ENCODE measurements around the gene S100A13. TPM values are rescaled to one million over a fixed set of nuclear protein-coding genes. Genes with fewer than 3 reads are reported as not detected.
A peak's percentile ranks its signal among the peaks of the same experiment; 100 is the strongest.

S100A13 gene
- total RNA-seq, 1 experiment from 2014 or later, result 143 TPM

DNA sequence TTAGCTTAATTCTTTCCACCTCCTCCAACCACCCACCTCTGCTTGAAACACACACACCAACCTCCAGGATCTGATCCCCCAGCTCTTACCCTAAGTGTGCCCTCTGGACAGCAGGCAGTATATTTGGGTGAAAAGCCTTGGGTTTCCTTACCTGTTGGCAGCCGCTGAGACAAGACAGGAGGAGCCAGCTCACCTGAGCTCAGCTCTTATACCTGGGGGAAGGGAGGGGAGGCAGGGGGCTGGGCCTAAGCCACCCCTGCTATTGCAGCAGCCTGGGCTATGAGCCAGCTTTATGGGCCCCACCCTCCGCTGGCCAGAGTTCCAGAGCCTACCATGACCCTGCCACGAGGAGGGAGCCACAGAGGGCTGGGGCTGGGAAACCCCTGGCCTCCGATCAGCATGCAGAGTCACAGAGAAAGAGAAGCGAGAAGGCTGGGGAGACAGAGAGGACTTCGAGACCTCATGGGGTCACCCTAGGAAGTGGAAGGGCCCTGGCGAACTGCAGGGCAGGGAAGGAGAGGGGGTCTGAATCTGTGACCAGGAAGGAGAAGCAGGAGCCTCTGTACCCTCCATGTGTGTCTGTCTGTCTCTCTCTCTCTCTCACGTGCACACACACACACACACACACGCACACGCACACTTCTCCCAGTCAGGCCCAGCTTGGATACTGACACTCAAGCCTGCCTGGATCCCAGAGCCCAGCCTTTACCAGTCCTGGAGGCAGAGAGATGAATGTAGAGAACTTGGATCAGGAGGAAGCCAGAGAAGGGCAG is 11.0 kb downstream of the S100A13 start, which contains the start of gene S100A14:
S100A14 (minus strand) TSS at position 182 of the 773 bp plus-strand sequence. CDS start 467 bp downstream, outside the sequence.
- Histone ChIP-seq H3K36me3 (peaks cover 36% of the 10 kb centered on the region), H3K4me3 (no peak within 1 kb of the TSS), H3K27me3 (no peaks in the 10 kb centered on the region), H3K9me3 (no peaks in the 10 kb centered on the region)
- DNase-seq, result no peak

DNA sequence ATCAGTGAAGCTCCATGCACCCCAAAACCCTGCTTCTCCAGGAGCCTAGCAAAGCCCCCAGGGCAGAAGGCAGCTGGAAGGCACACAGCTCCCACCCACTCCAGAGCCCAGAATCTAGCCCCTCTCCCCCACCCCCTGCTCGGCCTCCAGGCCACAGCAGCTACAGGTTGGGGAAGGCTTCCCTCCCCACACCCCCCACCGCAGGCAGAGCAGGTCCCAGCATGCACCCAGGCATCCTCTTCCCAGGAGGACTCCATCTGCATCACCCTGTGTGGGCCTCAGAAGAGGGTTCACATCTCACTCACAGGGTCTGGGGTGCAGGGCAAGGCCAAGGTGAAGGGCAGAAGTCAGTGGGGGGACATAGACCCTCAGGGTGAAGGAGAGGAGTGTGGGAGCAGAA is 11.9 kb downstream of the S100A13 start:
- H3K27me3 ChIP-seq, result no peaks in the 10 kb centered on the region
- no peaks in the 10 kb centered on the region for H3K9me3 ChIP-seq
- H3K4me3 ChIP-seq, result no peak overlapping the region
- no peak for DNase-seq
- peaks cover 27% of the 10 kb centered on the region for H3K36me3 ChIP-seq

DNA sequence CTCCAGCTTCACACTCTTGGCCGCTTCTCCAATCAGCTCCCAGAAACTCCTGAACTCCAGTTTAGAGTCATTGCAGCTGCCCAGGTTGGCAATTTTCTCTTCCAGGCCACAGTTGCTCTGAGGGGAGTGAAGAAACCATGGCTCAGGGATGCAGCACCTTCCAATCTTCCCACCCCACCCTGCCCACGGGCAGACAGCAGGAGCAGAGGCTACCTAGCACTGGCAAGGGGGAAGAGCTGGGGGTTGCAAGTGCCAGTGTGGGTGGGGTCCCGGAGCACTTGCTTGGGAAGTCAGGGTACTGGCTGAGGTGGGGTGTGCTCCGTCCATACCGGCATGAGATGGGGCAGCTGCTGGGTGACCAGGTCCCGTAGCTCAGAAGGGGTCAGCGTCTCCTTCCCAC is 12.4 kb downstream of the S100A13 start:
- no peak for DNase-seq
- no peaks in the 10 kb centered on the region for H3K27me3 ChIP-seq
- no peak overlapping the region for H3K4me3 ChIP-seq
- H3K36me3 ChIP-seq, result peaks cover 27% of the 10 kb centered on the region
- H3K9me3 ChIP-seq, result no peaks in the 10 kb centered on the region

DNA sequence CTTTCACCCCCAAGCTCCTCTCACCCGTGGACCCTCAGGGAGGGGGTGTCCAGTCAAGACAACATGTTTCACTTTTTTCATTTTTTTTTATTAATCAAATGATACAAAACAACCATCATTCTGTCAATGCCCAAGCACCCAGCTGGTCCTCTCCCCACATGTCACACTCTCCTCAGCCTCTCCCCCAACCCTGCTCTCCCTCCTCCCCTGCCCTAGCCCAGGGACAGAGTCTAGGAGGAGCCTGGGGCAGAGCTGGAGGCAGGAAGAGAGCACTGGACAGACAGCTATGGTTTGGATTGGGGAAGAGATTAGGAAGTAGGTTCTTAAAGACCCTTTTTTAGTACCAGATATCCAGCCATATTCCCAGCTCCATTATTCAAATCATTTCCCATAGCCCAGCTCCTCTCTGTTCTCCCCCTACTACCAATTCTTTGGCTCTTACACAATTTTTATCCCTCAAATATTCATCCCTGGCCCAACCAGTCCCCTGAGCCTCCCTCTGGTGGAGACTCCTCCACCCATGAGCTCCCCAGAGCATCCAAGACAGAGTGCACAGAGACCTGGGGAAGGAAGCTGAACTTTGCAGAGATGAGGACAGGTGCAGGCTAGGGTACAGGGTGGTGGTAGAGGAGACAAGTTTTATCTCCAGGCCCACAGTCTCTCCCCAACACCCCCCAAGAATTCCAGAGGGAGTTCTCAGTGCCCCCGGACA is 13.0 kb downstream of the S100A13 start:
- Histone ChIP-seq H3K4me3 (no peak overlapping the region), H3K36me3 (peaks cover 27% of the 10 kb centered on the region), H3K27me3 (no peaks in the 10 kb centered on the region), H3K9me3 (no peaks in the 10 kb centered on the region)
- no peak for DNase-seq

DNA sequence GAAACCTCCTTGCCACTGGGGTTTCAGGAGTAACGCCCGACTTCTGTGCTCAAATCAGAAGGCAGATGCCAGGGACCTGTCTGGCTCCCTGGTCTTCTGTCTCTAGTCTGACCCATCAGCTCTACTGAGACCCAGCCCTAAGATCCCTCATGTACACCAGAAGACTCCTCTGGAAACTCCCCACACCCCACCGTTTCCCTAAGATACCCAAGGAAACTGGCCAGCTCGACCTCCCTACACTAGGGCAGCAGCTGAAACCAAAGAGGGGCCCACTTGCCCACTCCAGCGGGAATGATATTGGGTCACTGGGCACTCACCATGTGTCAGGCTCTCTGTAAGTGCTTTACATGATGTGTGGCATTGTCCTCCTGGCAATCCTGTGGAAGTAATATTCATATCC is 13.9 kb downstream of the S100A13 start:
- no peaks in the 10 kb centered on the region for H3K27me3 ChIP-seq
- no peaks in the 10 kb centered on the region for H3K9me3 ChIP-seq
- H3K4me3 ChIP-seq, result peak overlapping the region; percentile 63; the same call in 1 of the 2 replicates
- peaks cover 24% of the 10 kb centered on the region for H3K36me3 ChIP-seq
- no peak for DNase-seq

DNA sequence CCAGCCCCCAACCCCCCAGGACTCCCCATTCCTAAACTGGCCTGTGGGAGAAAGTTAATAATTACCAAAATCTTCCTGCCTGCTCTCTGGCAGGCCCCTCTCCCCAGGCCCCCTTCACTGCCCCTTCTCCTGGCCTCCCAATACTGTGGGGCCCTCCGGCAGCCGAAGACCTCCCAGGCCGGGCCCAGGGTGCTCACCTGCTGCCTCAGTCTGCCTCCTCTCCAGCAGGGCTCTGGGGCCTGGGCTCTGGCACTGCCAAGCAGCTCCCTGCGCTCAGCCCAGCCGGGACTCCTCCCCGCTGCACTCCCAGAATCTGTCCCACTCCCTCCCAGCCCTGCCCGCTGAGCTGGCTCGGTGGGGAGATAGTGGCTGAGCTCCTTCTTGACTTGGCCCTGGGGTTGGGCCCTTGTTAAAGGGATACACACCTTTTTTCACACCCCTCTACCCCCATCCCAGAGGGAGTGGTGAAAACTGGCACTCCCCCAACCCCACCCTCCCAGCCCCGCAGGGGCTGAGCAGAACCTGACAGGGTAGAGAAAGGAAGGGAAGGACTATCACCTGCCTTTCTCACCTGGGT is 14.5 kb downstream of the S100A13 start, which contains the start of gene S100A16:
S100A16 (minus strand) TSS at position 383 of the 577 bp plus-strand sequence. CDS start 4,986 bp downstream, outside the sequence.
- H3K9me3 ChIP-seq, result no peaks in the 10 kb centered on the region

DNA sequence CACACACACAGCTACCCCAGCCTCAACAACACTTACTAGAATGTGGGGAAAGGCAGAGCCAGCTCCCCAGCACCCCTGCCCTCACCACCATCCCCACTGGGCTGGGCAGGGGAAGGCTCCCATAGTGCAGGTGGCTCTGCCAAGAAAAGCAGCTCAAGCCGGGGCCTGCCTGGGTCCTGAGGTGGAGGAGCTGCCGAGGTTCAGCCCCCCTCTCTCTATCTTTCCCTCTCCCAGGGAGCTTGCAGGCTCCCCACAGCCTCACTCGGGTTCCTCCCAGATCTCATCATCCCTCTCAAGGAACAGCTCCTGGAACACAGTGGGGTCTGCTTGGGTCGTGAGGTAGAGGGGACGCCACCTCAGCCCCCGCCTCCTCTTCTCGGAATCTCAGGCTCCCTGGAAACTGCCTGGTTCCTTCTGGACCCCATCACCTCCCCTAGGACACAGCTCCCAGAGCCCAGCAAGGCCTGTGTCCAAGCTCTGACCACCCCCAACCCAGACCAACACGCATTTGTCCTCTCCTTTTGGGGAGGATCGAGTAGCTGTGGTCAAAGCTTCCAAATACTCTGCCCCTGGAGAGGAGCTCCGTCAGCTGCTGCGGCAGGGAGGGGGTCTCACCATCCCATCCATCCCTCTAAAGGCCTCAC is 15.1 kb downstream of the S100A13 start:
- DNase-seq, result no peak
- H3K4me3 ChIP-seq, result peak overlapping the region; percentile 63
- no peaks in the 10 kb centered on the region for H3K27me3 ChIP-seq
- H3K9me3 ChIP-seq, result no peaks in the 10 kb centered on the region
- H3K36me3 ChIP-seq, result peaks cover 31% of the 10 kb centered on the region

More for the DNA sequence above, 14.5 kb downstream of the S100A13 start, which contains the start of gene S100A16:
- Histone ChIP-seq H3K27me3 (no peaks in the 10 kb centered on the region), H3K36me3 (peaks cover 27% of the 10 kb centered on the region), H3K4me3 (peak within 1 kb of the TSS; percentile 63)
- peak; percentile 89 for DNase-seq

DNA sequence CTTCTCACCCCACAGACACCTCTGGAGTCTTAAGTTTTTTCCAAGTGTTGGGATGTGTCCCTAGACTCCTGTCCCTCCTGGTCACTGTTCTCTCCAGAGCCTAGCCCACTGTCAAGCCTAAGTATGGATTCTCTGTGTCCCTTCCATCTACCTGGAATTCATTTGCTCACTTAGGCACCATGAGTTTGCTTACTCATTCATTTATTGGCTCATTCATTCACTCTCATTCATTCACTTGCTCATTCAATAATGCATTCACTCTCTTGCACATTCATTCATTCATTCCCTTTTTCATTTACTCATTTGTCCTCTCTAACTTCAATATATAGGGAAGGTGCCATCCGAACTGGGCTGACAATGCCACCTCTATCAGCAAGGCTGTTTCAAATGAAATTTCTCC is 15.9 kb downstream of the S100A13 start:
- Histone ChIP-seq H3K4me3 (peak overlapping the region; percentile 63), H3K36me3 (peaks cover 36% of the 10 kb centered on the region)
- no peak for DNase-seq

DNA sequence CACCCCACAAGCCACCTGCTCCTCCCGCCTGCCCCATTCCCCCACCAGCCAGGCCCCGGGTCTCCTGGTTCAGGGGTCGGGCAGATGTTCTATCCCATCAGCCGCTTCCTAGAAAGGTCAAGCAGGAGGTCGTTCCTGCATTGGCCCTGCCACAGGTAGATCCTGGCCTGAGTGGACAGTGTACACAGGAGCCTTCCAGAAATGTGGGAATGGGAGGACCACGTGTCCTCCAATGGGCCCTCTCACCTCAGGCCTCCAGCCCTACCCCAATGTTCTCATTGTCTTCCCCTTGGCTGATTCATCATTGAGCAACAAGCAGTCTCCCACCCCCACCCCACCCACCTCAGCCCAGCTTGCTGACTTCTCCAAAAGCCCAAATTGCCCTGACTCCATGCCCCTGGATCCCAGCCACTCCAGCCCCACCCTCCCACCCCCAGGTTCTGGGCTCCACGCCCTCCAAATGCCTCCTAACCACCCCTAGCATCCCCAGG is 16.4 kb downstream of the S100A13 start:
- H3K4me3 ChIP-seq, result peak overlapping the region; percentile 63
- H3K27me3 ChIP-seq, result no peaks in the 10 kb centered on the region
- peaks cover 38% of the 10 kb centered on the region for H3K36me3 ChIP-seq
- peak; percentile 80 for DNase-seq
- no peaks in the 10 kb centered on the region for H3K9me3 ChIP-seq

More for the DNA sequence above, 15.9 kb downstream of the S100A13 start:
- H3K27me3 ChIP-seq, result no peaks in the 10 kb centered on the region
- no peaks in the 10 kb centered on the region for H3K9me3 ChIP-seq

DNA sequence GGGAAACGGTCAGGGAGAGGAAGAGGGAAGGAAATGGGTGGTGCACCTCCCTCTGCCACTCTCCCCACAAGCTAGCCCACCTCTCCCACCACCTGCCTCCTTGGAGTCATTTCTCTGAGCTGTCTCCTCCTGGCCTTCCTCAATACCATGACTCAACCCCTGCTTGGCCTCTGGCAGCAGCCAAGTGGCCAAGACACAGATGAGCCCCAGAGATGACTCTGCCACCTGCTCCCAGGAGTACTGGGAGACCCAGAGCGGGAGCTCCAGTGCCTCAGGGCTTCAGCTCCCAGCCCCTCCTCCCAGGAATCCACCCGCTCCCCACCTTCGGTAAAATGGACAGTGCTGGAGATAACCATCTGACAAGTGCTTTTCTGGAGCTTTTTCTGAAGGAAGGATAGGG is 17.0 kb downstream of the S100A13 start:
- Histone ChIP-seq H3K36me3 (peaks cover 43% of the 10 kb centered on the region), H3K9me3 (no peaks in the 10 kb centered on the region), H3K27me3 (no peaks in the 10 kb centered on the region), H3K4me3 (peak overlapping the region; percentile 25)
- peak; percentile 82 for DNase-seq

DNA sequence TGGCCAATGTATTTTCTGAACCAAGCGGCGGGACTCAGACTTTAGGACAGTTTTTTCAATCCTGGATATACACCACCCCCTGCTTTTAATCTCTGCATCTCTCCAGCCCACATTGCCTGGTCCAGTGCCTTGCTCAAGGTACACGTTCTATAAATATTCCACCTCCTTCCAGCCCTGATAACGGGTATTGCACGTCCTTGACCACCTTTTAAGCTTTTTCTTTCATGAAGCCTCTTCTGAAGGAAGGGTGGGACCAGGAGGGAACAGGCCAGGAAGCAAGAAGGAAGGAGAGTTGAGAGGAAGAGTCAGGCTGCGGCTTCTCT is 17.8 kb downstream of the S100A13 start:
- Histone ChIP-seq H3K36me3 (peaks cover 51% of the 10 kb centered on the region), H3K9me3 (no peaks in the 10 kb centered on the region), H3K4me3 (no peak overlapping the region; the same call in 1 of the 2 replicates), H3K27me3 (no peaks in the 10 kb centered on the region)
- no peak for DNase-seq

DNA sequence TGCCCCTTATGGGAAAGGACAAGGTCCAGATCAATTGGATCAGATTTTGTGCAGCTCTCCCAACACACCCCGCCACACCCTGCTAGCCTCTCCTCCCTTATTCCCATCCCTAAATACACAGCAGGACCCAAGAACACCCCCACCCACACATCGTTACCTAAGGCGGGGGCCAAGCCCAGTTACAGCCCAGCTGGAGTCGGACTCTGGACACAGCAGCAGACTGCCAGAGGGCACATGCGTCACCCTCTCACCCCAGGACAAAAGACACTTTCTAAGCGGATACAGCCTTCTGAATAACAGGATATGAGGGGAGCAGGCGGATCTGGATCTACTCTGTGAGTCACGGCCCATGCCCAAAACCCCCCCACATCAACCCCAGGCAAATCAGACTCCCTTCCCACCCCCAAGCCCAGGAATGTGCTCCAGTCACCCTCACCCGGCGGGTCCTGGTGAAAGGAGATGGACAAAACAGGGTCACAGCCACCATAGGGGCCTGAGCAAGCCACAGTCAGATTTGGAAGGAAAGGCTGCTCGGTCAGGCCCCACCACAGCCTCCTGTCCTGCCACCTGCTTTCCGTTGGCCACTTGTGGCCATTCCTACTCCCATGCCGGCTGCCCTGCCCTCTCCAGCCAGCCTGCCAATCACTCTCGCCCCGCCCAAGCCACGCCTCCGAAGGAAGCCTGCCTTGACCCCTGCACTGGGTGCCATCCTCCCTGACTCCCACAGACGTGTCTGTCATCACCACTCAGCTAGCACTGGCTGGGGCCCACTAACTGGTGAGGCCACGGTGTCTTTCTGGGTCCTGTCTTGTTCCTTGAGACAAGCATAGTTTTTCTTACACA is 18.3 kb downstream of the S100A13 start:
- Histone ChIP-seq H3K9me3 (no peaks in the 10 kb centered on the region), H3K4me3 (peak overlapping the region; percentile 34), H3K36me3 (peaks cover 51% of the 10 kb centered on the region), H3K27me3 (no peaks in the 10 kb centered on the region)
- DNase-seq, result peak; percentile 87

DNA sequence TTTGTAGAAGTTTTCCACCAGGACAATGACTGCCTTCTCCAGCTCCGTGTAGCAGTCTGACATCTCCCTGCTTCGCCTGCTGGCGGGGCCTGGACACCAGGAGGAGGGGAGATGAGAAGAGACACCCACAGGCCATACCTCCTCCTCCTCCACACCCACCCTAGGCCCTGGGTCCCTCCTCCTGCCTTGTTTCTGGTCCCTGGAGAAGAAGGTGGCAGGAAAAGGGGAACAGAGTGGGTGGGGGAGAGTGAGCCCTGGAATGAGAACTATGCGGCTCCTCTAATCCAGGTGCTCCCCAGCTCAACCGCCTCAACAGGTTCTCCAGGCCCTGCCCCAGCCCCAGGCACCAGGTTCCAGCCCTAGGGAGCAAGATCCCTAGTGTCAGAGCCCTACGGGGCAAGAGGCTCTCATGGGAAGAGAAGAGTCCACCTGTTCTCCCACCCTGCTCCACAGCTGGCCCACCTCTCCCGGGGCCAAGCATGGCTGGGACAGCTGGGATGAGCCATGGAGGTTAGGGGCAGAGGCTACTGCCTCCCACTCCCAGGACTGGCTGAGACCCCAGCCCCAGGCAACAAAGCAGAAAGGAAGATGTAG is 19.1 kb downstream of the S100A13 start:
- no peaks in the 10 kb centered on the region for H3K27me3 ChIP-seq
- peaks cover 51% of the 10 kb centered on the region for H3K36me3 ChIP-seq
- no peaks in the 10 kb centered on the region for H3K9me3 ChIP-seq
- H3K4me3 ChIP-seq, result peak overlapping the region; percentile 34
- no peak for DNase-seq

DNA sequence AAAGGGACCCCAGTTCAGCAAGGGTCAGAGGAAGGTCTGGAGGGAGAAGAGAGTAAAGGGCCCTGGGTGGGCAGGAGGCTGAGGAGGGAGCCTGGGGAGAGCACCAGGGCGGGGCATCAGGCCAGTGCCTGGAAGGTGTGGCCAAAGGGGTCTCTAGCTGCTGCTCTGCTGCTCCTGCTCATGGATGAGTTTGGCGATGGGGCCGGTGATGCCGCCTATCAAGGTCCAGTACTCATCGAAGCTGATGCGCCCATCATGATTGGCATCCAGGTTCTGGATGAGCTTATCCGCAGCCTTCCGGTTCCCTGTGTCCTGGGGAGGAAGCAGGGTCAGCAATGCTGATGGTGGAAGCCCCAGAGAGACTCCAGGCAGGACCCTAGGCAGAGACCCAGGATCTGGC is 19.9 kb downstream of the S100A13 start:
- no peak for DNase-seq
- Histone ChIP-seq H3K9me3 (no peaks in the 10 kb centered on the region), H3K27me3 (no peaks in the 10 kb centered on the region), H3K4me3 (no peak overlapping the region), H3K36me3 (peaks cover 51% of the 10 kb centered on the region)

DNA sequence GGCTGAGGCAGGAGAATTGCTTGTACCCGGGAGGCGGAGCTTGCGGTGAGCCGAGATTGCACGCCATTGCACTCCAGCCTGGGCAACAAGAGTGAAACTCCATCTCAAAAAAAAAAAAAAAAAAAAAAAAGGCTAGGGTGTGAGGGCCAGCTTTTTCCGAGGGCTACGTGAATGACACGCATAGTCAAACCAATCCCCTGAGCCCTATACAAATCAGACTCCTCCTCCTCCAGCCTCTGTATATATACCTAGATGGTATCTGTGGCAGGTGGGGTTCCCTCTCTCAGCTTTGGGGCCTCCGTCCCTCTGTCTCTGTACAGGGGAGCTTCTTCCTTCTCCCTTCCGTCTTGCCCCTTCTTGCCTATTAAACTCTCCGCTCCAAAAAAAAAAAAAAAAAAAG is 21.1 kb downstream of the S100A13 start:
- no peak for DNase-seq
- H3K9me3 ChIP-seq, result no peaks in the 10 kb centered on the region
- peaks cover 53% of the 10 kb centered on the region for H3K36me3 ChIP-seq
- no peaks in the 10 kb centered on the region for H3K27me3 ChIP-seq
- H3K4me3 ChIP-seq, result no peak overlapping the region

DNA sequence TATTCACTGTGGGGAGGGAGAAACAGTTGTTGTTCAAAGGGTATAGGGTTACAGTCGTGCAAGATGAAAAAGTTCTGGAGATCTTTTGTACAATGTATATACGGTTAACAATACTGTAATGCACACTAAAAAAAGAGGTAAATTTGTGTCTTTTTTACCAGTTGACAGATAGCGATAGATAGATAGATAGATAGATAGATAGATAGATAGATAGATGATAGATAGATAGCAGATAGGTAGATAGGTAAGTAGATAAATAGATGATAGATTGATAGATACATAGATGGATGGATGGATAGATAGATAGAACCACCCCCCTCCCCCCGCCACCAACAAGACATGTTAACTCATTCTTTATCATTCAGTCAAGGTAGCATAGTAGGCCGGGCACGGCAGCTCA is 24.6 kb downstream of the S100A13 start:
- Histone ChIP-seq H3K27me3 (no peaks in the 10 kb centered on the region), H3K36me3 (peaks cover 41% of the 10 kb centered on the region), H3K4me3 (no peak overlapping the region), H3K9me3 (no peaks in the 10 kb centered on the region)
- no peak for DNase-seq

Data from MG63 (cell line).